GM21515 (cell line): ENCODE data around the gene EEF2K.
"Not testable (repeated sequence)": the region's sequence is repeated elsewhere in the genome, so short reads cannot be mapped to it uniquely, and the experiment has no call there.

Source experiments
- ATAC-seq: cut with Tn5 transposase; IDR thresholded peaks from one replicate; pipeline ENCODE4 v1.9.1; 2021; ENCODE audit not compliant: unreplicated experiment

Gene EEF2K

DNA sequence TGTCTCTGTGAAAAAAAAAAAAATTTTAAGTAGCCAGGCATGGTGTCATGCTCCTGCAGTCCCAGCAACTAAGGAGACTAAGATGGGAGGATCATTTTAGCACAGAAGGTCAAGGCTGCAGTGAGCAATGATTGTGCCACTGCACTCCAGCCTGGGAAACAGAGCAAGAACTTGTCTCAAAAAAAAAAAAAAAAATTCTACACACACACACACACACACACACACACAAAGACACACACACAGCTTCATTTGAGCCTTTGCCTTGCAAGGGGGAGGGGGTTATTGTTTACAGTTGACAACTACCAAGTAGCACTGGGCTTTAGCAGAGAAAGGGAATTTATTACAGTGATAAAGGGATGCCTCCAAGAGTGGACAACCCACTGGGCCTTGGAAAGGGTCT, 86.2 kb downstream of the EEF2K start:
- no peak for ATAC-seq

DNA sequence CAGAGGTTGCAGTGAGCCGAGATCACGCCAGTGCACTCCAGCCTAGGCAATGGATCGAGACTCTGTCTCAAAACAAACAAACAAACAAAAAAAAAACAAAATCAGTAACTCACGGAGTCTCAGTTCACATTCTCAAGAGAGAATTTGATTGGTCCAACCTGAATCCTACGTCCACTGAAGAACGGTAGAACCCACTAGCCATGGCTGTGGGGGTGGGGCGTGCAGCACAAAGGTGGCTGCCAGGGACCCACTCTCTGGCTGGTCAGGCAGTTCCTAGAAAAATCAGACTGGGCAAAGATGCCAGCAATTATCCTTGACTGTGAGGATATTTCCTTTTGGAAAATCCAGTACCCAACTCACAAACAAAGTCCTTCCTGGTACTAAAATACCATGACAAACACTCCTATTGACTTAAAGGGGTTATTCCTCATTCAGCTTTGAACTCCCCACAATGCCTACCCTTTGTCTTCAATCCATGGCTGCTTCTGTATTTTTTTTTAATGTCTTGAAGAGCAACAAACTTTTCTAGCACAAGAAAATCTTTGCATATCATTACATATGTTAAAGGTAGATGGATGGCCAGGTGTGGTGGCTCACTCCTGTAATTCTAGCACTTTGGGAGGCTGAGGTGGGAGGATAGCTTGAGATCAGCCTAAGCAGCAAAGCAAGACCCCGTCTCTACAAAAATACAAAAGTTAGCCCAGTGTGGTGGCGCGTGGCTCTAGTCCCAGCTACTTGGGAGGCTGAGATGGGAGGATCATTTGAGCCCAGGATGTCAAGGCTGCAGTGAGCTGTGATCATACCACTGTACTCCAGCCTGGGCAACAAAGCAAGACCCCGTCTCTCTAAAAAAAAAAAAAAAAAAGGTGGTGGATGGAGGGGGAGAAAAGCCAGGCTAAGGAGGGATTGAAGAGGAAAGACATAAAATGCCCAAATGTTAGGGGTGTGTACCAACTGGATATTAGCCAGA, 87.3 kb downstream of the EEF2K start:
- ATAC-seq, result no peak

DNA sequence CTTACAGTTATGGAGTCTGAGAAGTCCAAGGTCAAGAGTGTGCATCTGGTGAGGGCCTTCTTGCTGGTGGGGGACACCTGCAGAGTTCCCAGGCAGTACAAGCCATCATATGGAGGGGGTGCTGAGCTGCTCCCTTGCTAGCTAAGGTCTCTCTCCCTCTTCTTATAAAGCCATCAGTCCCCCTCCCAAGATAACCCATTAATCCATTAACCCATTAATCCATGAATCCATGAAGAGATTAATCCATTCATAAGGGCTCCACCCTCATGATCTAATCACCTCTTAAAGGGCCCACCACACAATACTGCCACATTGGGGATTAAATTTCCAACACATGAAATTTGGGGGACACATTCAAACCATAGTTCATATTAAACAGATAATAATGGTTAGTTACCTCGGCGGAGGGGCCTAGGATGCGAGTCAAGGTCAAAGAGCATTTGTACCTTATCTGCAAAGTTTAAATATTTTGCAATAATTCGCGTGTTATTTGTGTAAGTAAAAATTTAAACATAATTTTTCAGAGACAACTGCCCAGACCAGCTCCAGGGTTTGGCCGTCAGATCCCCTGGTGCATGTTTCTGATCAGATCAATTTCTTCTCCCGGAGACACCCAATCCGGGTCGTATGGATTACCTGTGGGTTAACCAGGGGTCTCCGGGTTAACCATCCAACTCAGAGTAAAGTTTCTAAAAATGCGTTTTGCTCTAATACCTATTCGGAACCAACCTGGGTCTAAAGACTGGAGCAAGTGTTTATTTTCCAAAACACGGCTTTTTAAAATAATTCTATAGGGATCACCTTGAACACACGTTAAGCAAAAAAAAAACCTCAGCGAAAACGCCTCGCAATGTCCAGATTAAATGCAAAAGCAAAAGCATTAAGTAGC, 90.4 kb downstream of the EEF2K start:
- ATAC-seq, result no peak

DNA sequence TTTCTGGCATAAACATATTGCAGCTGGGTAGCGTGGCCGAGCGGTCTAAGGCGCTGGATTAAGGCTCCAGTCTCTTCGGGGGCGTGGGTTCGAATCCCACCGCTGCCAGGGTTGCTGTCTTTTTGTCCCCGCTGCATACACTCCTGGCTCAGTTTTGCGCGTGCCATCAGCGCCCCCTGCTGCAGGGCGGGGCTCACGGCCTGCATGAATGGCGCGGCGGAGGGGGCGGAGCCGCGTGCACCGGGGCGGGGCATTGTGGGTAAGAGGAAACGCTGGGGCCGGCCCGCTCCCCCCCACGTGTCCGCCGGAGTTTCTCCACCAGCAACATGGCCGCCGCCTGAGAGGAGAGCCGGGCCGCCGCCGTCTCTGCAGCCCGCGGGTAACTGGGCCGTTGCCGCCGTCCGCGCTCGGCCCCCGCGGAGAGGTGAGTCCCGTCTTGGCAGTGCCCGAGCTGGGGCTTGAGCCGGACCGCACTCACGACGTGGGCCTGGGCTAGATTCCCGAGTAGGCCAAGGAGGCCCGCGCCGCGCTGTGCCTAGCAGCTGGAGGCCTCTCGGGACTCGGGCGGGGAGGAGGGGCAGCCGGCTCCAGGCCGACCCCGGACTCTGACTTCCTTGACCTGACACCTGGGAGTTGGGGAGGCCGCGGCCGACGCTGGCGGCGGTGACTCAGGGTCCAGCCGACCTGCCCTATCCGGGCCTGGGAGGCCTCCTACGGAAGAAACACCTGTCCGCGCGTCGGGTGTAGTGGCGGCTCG, 91.2 kb downstream of the EEF2K start, which contains the start of gene POLR3E:
Gene POLR3E, plus strand, starts transcription at position 296 of the 757 bp plus-strand sequence. CDS start 5,560 bp downstream, outside the sequence.
- ATAC-seq, result peak; percentile 84

DNA sequence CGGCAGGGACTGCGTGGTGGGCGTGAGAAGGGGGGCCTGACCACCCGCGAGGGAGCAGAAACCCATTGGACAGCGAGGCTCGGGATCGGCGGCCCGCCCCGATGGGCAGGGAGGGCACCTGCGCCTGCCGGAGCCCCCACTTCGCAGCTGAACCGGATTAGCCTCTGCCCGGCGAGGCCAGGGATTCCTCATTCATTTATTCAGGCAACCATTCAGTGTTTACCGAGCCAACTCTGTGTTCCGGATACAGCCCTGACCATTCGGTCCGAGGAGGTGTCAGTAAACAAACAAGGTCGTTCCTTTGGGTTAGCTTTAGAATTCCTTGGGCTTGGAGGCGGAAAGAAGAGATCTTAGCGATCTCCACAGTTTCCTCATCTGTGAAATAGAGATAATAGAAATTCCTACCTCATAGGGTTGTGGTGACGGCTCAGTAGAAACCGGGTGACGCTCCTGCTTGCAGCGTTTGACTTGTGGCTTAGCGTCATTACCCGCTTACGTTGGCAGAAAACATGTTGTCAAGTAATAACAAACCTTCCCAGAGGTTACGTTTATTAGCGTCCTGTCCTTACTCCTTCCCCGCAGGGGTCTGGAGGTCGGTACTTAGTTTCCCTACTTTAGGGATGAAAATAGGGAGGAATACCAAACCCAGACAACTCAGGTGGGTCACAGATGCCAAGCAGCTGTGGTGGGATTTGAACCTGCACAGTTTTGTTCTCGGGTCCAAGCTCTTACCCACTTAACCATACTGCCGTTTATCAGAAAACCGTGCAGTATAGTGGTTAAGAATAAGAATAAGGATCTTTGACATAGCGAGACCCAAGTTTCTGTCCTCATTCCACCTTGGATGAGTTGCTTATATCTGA, 92.0 kb downstream of the EEF2K start:
- ATAC-seq, result no peak

DNA sequence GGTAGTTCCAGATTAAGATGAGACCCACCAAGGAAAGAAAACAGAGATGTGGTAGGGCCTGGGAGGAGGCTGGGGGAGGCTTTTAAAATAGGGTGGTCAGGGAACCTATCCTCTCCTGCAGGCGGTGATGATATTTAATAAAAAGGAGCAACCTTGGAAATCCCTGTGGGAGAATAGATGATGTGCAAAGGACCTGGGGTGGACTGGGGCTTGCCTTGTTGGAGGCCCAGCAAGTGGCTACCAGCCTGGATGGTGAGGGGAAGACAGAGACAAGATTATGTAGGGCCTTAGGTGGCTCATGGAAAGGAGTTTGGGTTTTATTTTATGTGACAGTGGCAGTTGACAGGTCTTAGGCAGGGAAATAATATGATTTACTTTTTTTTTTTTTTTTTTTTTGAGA, 93.0 kb downstream of the EEF2K start:
- no peak for ATAC-seq

DNA sequence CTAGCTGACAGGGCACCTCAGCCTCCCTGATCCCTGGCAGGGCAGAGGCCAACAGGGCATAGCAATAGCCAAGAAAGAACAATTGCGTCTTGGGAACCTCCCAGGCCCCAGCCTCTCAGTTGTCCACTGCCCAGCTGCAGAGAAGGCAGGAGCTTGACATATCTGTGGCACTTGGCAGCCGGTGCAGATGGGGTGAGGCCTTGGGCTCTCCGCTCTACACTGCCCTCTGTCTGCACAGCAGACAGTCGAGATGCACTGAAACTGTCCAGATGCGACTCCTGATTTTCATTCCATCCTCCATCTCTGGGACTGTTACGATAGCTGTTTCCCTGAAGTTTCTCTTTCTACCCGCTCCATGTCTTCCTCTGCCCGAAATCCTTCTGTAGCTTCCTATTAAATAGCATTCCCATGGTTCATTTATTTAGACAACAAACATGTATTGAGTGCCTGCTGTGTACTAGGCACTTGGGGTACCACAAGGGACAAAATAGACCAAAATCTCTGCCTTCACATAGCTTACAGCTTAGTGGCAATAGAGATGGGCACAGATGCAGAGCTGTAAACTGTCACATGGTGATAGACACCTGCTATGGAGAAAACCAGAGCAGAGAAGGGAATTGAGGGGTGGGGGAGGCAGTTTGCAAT, 94.5 kb downstream of the EEF2K start:
- no peak for ATAC-seq

DNA sequence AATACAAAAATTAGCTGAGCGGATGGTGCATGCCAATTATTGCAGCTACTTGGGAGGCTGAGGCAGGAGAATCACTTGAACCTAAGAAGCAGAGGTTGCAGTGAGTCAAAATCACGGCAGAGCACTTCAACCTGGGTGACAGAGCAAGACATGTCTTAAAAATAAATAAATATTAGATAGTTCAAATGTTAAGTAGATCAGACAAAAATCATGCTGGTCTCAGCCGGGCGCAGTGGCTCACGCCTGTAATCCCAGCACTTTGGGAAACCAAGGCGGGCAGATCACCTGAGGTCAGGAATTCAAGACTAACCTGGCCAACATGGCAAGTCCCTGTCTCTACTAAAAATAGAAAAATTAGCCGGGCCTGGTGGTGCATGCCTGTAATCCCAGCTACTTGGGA, 95.3 kb downstream of the EEF2K start:
- ATAC-seq, result not testable (repeated sequence)

DNA sequence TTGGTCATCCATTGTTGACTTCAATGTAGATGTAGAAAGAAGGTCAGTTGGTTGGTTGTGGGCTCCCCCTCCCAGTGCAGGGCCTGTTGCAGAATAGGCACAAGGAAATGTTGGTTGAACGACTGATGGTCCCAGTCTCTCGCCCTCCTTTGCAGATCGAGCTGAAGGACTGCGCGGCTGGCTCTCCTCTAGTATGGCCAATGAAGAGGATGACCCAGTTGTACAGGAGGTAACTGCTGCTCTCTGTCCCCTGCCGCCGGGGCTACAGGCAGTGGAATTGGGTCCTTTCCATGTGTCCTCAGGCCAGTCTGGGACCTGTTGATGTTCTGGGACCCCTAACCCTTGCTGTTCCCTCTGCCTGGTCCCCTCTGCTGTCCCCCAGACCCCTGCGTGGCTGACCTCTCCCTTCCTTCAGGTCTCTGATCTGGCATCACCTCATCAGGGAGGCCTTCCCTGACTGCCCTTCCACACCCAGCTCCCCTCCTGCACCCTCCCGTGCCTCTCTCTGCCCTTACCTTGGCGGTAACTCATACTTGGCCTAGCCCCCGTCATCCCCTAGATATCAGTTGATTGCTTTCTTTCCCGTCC, 96.8 kb downstream of the EEF2K start:
- no peak for ATAC-seq

DNA sequence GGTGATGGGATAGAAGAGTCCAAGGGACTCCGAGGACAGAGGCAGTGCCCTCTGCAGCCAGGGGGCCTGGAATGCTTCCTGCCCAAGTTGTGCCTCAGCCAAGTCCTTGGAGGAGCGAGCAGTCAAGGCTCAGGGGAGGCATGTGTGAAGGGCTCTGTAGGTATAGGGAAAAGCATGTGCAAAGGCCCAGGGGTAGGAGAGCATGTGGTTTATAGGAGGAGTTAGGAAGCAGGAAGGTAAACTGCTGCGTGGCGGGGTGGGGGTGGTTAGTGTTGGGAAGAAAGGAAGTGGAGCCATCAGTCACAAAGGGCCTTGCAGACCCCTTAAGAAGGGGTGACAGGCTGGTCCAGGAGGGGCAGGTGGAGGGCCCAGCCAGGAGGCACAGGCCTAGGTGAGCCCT, 98.3 kb downstream of the EEF2K start:
- ATAC-seq, result no peak

DNA sequence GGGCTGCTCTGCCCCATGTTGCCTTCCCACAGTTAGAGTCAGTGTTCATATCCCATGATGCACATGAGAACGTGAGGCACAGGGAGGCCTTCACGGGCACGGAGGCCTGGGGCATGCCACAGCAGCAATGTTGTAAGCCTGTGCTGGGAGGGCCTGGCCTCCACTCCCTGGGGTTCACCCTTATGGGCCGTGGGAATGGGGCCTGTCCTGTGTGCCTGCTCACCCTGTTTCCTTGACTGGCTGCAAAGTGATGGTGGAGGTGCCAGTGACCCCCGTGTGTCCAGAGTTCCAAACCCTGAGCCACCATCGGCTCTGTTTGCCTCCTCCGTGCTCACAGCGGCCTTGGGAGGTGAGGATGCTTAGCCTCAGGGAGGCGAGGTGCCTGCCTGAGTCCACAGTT, 100.7 kb downstream of the EEF2K start:
- no peak for ATAC-seq

DNA sequence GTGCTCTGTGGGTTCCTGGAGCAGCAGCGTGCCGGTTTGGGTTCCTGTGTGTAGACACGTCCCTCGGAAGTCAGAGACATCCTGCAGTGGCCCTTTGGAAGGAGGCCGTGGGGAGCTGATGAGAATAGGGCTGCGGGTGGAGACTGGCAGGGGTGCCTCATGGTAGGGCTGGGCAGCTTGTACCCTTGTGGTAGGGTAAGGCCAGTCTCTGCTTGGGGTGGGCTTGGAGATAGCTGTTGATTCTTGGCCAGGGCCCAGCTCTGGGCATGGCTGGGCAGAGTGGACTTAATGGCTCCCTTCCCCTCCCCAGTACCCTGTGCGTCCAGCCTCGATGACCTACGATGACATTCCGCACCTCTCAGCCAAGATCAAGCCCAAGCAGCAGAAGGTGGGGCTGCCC, 101.8 kb downstream of the EEF2K start:
- ATAC-seq, result no peak

DNA sequence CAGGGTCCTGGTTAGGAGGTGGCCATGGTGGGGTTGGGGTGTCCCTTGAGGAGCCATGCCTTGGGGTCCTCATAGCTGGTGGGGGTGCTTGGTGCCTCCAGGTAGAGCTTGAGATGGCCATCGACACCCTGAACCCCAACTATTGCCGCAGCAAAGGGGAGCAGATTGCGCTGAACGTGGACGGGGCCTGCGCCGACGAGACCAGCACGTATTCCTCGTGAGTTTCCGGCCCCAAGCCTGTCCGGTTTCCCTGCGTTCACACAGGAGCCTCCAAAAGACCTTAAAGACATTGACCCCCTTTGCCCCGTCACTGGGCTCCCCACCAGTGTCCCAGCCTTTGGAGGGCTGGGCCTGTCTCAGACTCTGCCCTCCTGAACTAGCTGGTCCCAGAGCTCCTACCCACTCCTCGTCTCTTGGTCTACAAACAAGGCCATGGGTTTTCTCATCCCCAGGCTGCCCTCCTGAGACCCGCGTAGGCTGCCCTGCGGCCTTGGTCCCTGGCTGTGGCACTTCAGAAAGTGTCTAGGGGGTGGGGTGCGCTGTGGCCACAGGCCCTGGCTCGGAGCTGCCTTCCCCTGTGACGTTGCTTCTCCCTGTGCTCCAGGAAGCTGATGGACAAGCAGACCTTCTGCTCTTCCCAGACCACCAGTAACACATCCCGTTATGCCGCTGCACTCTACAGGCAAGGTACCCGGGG, 102.9 kb downstream of the EEF2K start:
- ATAC-seq, result no peak

DNA sequence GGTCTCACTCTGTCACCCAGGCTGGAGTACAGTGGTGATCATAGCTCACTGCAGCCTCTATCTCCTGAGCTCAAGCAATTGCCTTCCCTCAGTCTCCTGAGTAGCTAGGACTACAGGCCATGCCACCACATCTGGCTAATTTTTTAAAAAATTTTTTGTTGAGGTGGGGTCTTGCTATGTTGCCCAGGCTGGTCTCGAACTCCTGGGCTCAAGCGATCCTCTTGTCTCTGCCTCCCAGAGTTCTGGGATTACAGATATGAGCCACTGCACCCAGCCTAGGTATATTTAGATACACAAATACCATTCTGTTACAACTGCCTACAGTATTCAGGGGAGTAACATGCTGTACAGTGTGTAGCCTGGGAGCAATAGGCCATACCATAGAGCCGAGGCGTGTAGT, 105.4 kb downstream of the EEF2K start:
- no peak for ATAC-seq

DNA sequence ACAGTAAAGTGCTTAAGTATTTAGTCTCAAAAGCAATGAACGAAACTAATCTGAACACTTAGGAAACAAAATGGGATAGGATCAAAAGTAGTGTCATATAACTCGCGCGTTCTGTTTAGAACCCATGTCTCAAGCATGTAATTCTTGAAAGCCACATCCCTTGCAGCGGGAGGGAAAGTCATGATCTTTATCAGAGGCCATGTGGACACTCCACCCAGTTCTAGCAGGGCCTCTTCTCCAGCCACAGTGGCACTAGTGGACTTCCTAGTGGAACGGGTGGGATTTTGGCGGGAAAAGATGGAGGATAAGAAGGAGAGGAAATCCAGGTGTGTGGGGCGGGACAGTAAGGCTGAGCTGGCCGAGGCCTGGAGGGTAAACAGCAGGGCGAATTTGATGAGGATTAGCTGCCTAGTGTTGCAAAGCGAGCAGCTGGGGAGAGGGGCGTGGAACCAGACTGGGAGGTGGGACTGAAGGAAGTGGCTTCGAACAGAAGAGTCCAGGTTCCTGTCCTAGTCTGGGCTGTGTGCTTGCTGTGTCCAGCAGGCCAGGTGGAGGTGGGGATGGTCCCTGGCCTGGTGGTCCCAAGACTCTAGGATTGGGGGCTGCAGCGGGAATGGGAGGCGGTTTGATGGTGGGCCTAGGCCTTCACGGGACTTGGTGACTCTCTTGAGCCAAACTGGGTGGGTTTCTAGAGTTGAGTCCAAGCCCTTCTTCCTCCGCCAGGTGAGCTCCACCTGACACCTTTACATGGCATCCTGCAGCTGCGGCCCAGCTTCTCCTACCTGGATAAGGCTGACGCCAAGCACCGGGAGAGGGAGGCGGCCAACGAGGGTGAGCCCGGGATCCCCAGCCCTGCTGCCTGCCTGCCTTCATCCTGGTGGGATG, 107.1 kb downstream of the EEF2K start:
- ATAC-seq, result no peak

DNA sequence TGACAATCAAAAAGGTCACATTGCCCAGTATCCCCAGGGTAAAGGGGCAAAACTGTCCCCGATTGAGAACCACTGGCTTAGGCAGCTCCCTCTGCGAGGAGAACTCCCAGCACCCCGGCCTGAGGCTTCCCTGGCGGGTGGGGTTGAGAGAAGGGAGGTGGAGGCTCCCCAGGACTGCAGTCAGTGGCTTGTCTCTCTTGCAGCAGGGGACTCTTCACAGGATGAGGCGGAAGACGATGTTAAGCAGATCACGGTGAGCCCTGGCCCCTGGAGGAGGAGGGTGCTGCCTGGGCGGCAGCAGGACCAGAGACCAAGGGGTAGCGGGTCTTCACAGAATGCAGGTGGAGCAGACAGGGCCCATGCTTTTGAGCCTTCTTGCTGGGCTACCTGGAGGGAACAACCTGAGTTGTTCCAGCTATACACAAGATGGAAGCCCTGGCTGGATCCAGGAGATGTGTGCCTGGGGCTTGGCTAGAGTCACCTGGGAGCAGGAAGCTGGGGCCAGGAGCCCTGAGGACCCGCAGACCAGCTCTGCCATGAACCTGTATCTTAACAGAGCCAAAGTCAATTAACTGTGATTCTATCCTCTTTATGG, 107.9 kb downstream of the EEF2K start:
- no peak for ATAC-seq
